Left ventricle myocardium inferior (tissue), 1 donor: ENCODE results near the gene MAN2A2. TPM values are rescaled to one million over a fixed set of nuclear protein-coding genes. Genes with fewer than 3 reads are reported as not detected.
"Not testable (repeated sequence)": the region's sequence is repeated elsewhere in the genome, so short reads cannot be mapped to it uniquely, and the experiment has no call there.

Source experiments
- DNase-seq: peaks from one replicate; pipeline ENCODE4 v3.0.0-alpha.2; 2020
- H3K27ac ChIP-seq: fragments of 200-600 bp; replicated peaks from 2 replicates; pipeline ENCODE4 v1.8.0; 2021
- H3K27me3 ChIP-seq: fragments of 200-600 bp; 2 replicates; pipeline ENCODE4 v1.8.0; 2021; ENCODE audit warnings: low read depth
- H3K36me3 ChIP-seq: fragments of 200-600 bp; 2 replicates; pipeline ENCODE4 v1.8.0; 2021
- H3K4me1 ChIP-seq: fragments of 200-600 bp; 2 replicates; pipeline ENCODE4 v1.8.0; 2021
- H3K4me3 ChIP-seq: fragments of 200-600 bp; 2 replicates; pipeline ENCODE4 v1.8.0; 2021; ENCODE audit warnings: mild to moderate bottlenecking, moderate library complexity
- H3K9me3 ChIP-seq: fragments of 200-600 bp; replicated peaks from 2 replicates; pipeline ENCODE4 v1.8.0; 2021
- intact Hi-C: fragments of 100-400 bp; cut with micrococcal nuclease; formaldehyde crosslinking; loops from one replicate; pipeline ENCODE4 v1.11.0; 2022
- total RNA-seq: library from RNA; stranded (reverse); fragmentation: NEBNext Ultra II Directional; extraction: Animal tissue kit (Norgen Biotek cat#: 25700); gene quantifications from one replicate; pipeline ENCODE4 v1.2.1, GENCODE V29; 2021
- TF ChIP-seq, protein P1 (sequence below): fragments of 200-600 bp; IDR thresholded peaks from 2 replicates; pipeline ENCODE4 v1.8.0; 2021; ENCODE audit warnings: antibody characterized with exemption, mild to moderate bottlenecking, borderline replicate concordance
- donor health status: DM: no; HTN: yes; CAD: no; lungs with severe emphysema.

The MAN2A2 gene
- total RNA-seq, 1 donor from 2014 or later, result 95.4 TPM

DNA sequence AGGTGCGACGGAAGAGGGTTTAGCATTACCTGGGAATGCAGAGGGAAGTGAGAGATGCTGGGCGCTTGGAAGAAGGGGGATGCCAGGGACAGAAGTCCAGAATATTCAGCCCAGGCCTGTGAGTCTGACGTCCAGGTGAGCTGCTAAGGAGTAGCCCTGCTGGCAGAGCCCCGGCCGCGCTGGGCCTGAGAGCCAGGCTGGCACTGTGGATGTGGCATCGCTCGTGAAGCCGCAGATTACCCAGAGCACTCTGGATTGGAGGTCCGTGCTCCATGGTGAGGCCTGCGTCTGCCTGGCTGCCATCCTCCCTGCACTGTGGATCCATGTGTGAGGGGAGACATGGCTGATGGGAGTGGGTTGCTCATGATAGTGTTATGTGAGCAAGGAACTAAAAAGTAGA lies 14.5 kb downstream of the MAN2A2 start:
- H3K4me3 ChIP-seq, result peak overlapping the region; percentile 57
- DNase-seq, result no peak
- no peaks in the 10 kb centered on the region for H3K9me3 ChIP-seq
- peak overlapping the region; percentile 91 for H3K27ac ChIP-seq
- peaks cover 91% of the 10 kb centered on the region for H3K36me3 ChIP-seq
- TF ChIP-seq, protein P1, sequence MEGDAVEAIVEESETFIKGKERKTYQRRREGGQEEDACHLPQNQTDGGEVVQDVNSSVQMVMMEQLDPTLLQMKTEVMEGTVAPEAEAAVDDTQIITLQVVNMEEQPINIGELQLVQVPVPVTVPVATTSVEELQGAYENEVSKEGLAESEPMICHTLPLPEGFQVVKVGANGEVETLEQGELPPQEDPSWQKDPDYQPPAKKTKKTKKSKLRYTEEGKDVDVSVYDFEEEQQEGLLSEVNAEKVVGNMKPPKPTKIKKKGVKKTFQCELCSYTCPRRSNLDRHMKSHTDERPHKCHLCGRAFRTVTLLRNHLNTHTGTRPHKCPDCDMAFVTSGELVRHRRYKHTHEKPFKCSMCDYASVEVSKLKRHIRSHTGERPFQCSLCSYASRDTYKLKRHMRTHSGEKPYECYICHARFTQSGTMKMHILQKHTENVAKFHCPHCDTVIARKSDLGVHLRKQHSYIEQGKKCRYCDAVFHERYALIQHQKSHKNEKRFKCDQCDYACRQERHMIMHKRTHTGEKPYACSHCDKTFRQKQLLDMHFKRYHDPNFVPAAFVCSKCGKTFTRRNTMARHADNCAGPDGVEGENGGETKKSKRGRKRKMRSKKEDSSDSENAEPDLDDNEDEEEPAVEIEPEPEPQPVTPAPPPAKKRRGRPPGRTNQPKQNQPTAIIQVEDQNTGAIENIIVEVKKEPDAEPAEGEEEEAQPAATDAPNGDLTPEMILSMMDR, result no peak
- intact Hi-C loops, result no loop called here
- H3K4me1 ChIP-seq, result peaks cover 62% of the 10 kb centered on the region
- no peaks in the 10 kb centered on the region for H3K27me3 ChIP-seq

GRCh38 chr15:90918034-90918788 lies 15.1 kb downstream of the MAN2A2 start:
- DNase-seq, result no peak

GRCh38 chr15:90918835-90919234 lies 15.7 kb downstream of the MAN2A2 start:
- DNase-seq, result no peak
- Histone ChIP-seq H3K27me3 (no peaks in the 10 kb centered on the region), H3K36me3 (peaks cover 79% of the 10 kb centered on the region), H3K9me3 (no peaks in the 10 kb centered on the region), H3K4me3 (peak overlapping the region; percentile 57), H3K4me1 (peaks cover 62% of the 10 kb centered on the region), H3K27ac (peak overlapping the region; percentile 91)
- intact Hi-C loops, result no loop called here
- TF ChIP-seq, protein P1, result no peak

More at GRCh38 chr15:90918034-90918788, 15.1 kb downstream of the MAN2A2 start:
- no peaks in the 10 kb centered on the region for H3K27me3 ChIP-seq
- no peaks in the 10 kb centered on the region for H3K9me3 ChIP-seq
- intact Hi-C loops, result no loop called here
- peaks cover 62% of the 10 kb centered on the region for H3K4me1 ChIP-seq
- TF ChIP-seq, protein P1, result no peak
- H3K36me3 ChIP-seq, result peaks cover 85% of the 10 kb centered on the region
- H3K27ac ChIP-seq, result peak overlapping the region; percentile 91
- H3K4me3 ChIP-seq, result peak overlapping the region; percentile 57

DNA sequence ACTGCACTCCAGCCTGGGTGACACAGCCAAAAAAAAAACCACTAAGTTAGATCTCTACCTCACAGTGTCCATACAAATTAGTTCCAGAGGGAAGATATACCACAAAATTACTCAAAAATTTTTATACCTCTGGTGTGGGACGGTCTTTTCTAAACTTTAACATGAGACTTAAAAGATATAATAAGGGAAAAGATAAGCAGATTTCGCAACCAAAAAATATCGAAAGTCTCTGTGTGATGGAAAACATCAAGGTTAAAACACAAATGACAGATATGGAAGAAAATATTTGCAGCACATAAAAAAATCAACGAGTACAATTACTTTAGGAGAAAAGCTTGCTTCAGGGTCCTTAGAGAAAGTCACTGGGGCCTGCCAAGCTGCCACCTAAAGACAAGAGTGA lies 18.8 kb downstream of the MAN2A2 start:
- H3K4me3 ChIP-seq, result no peak overlapping the region
- TF ChIP-seq, protein P1, result no peak
- H3K27me3 ChIP-seq, result no peaks in the 10 kb centered on the region
- H3K36me3 ChIP-seq, result peaks cover 50% of the 10 kb centered on the region
- DNase-seq, result no peak
- no peak overlapping the region for H3K27ac ChIP-seq
- H3K4me1 ChIP-seq, result peaks cover 37% of the 10 kb centered on the region
- intact Hi-C loops, result no loop called here
- H3K9me3 ChIP-seq, result no peaks in the 10 kb centered on the region

- H3K9me3 ChIP-seq, DNase-seq, H3K4me3 ChIP-seq, H3K27me3 ChIP-seq, intact Hi-C loops: not testable (repeated sequence)
- Histone ChIP-seq H3K36me3 (peaks cover 41% of the 10 kb centered on the region), H3K27ac (peak overlapping the region; percentile 12), H3K4me1 (peaks cover 27% of the 10 kb centered on the region)
Measured at GRCh38 chr15:90922712-90923322, 19.7 kb downstream of the MAN2A2 start.

DNA sequence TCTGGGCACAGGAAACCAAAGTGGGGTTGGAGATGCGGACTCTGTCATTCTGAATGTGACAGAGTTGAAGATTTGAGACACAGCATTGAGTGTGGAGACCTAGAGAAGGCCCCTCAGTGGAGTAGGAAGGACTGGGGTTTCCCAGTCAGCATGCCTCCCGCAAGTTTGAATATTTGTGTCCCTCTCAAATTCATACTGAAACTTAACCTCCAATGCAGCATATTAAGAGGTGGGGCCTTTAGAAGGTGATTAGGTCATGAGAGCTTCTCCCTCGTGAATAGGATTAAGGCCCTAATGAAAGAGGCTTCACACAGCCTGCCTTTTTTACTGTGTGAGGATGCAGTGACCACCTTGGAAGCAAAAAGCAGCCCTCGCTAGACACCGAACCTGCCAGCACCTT lies 21.3 kb downstream of the MAN2A2 start:
- DNase-seq, result no peak
- Histone ChIP-seq H3K36me3 (peaks cover 25% of the 10 kb centered on the region), H3K27me3 (no peaks in the 10 kb centered on the region), H3K4me3 (no peak overlapping the region), H3K27ac (no peak overlapping the region), H3K9me3 (no peaks in the 10 kb centered on the region), H3K4me1 (peaks cover 19% of the 10 kb centered on the region)
- intact Hi-C loops, result no loop called here
- TF ChIP-seq, protein P1, result no peak

- DNase-seq, intact Hi-C loops, H3K27ac ChIP-seq, H3K36me3 ChIP-seq, H3K4me3 ChIP-seq, H3K9me3 ChIP-seq, H3K27me3 ChIP-seq: not testable (repeated sequence)
- peaks cover 24% of the 10 kb centered on the region for H3K4me1 ChIP-seq
Measured at GRCh38 chr15:90926766-90927165, 23.7 kb downstream of the MAN2A2 start.

DNA sequence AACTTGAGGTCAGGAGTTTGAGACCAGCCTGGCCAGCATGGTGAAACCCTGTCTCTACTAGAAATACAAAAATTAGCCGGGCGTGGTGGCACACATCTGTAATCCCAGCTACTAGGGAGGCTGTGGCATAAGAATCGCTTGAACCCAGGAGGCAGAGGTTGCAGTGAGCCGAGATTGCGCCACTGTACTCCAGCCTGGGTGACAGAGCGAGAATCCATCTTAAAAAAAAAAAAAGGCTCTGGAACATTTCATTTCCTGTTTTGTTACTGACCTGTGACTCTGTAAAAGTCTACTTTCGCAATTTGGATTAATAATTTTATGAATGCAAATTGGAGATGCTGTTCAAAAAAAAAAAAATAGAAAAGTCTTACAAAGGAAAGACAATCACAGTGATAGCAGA lies 25.0 kb downstream of the MAN2A2 start:
- H3K9me3 ChIP-seq, intact Hi-C loops, H3K4me3 ChIP-seq, H3K27me3 ChIP-seq, DNase-seq, H3K27ac ChIP-seq, H3K36me3 ChIP-seq: not testable (repeated sequence)
- H3K4me1 ChIP-seq, result peaks cover 36% of the 10 kb centered on the region
